IMR-90 (cell line): ENCODE data around the gene HRH1. TPM values are rescaled to one million over a fixed set of nuclear protein-coding genes. Genes with fewer than 3 reads are reported as not detected.

ENCODE experiments used
- ATAC-seq: fragments of 200-7000 bp; cut with Tn5 transposase; 2 replicates; pipeline ENCODE4 v1.9.1; 2020; ENCODE audit warnings: low read depth, mild to moderate bottlenecking, moderate library complexity
- BruUV-seq: library from RNA; stranded (reverse); fragments of 400-500 nt; replicated peaks from 2 replicates; lab custom pipeline; 2021; lab: Mats Ljungman, UMichigan
- CTCF ChIA-PET: fragments of 300-600 bp; formaldehyde crosslinking; extraction: SDS; loops from one replicate; lab custom pipeline; 2021; ENCODE audit warnings: antibody characterized with exemption; lab: Yijun Ruan, JAX
- POLR2A ChIA-PET: fragments of 300-600 bp; sonication (Branson Sonifier 250); formaldehyde crosslinking; loops from one replicate; lab custom pipeline; 2022; ENCODE audit warnings: antibody characterized with exemption; ENCODE audit not compliant: unreplicated experiment; lab: Charles Lee
- DNase-seq: peaks from one replicate; pipeline ENCODE4 v3.0.0; 2013
- H2AFZ ChIP-seq: replicated peaks from 2 replicates; pipeline ENCODE3; 2013; ENCODE audit warnings: low read length, mild to moderate bottlenecking; ENCODE audit not compliant: poor library complexity
- H2AK5ac ChIP-seq: 2 replicates; pipeline ENCODE4 v1.6.1; 2013; ENCODE audit warnings: low read depth, low read length, inconsistent platforms
- H2AK9ac ChIP-seq: replicated peaks from 2 replicates; pipeline ENCODE3; 2013; ENCODE audit warnings: mild to moderate bottlenecking, low read depth, low read length, moderate library complexity; ENCODE audit not compliant: poor library complexity
- H2BK120ac ChIP-seq: 2 replicates; pipeline ENCODE4 v1.6.1; 2013; ENCODE audit warnings: low read depth, low read length, inconsistent platforms
- H2BK15ac ChIP-seq: 3 replicates; pipeline ENCODE4 v1.6.1; 2013; ENCODE audit warnings: low read depth, low read length, inconsistent platforms
- H2BK20ac ChIP-seq: 2 replicates; pipeline ENCODE4 v1.6.1; 2013; ENCODE audit warnings: low read depth, mild to moderate bottlenecking, inconsistent platforms, low read length, moderate library complexity
- H2BK5ac ChIP-seq: 2 replicates; pipeline ENCODE4 v1.6.1; 2013; ENCODE audit warnings: mild to moderate bottlenecking, low read depth, low read length, inconsistent platforms; ENCODE audit not compliant: poor library complexity, severe bottlenecking
- H3K14ac ChIP-seq: replicated peaks from 2 replicates; pipeline ENCODE4 v1.6.1; 2013; ENCODE audit warnings: low read depth, low read length, inconsistent platforms
- H3K18ac ChIP-seq: 2 replicates; pipeline ENCODE4 v1.6.1; 2013; ENCODE audit warnings: low read depth, low read length, control low read depth
- H3K23ac ChIP-seq: 2 replicates; pipeline ENCODE4 v1.6.1; 2013; ENCODE audit warnings: low read depth, low read length, inconsistent platforms
- H3K27ac ChIP-seq: 2 replicates; pipeline ENCODE4 v1.5.1; 2013; ENCODE audit warnings: mild to moderate bottlenecking, control low read depth, low read length; ENCODE audit not compliant: insufficient read depth
- H3K27me3 ChIP-seq: 2 replicates; pipeline ENCODE4 v1.6.1; 2013; ENCODE audit warnings: low read length; ENCODE audit not compliant: control insufficient read depth, insufficient read depth
- H3K36me3 ChIP-seq: 2 replicates; pipeline ENCODE4 v1.6.1; 2013; ENCODE audit warnings: low read length, mixed read lengths; ENCODE audit not compliant: control insufficient read depth, insufficient read depth
- H3K4ac ChIP-seq: 2 replicates; pipeline ENCODE4 v1.6.1; 2013; ENCODE audit warnings: low read depth, low read length, inconsistent platforms
- H3K4me1 ChIP-seq: 2 replicates; pipeline ENCODE4 v1.6.1; 2013; ENCODE audit warnings: low read length, mixed read lengths; ENCODE audit not compliant: control insufficient read depth, insufficient read depth
- H3K4me2 ChIP-seq: 2 replicates; pipeline ENCODE4 v1.6.1; 2013; ENCODE audit warnings: low read depth, mild to moderate bottlenecking, control low read depth, low read length, moderate library complexity
- H3K4me3 ChIP-seq: 2 replicates; pipeline ENCODE4 v1.5.1; 2013; ENCODE audit warnings: low read depth, mild to moderate bottlenecking, control low read depth, low read length, moderate library complexity; ENCODE audit not compliant: insufficient read depth
- H3K56ac ChIP-seq: 2 replicates; pipeline ENCODE4 v1.6.1; 2013; ENCODE audit warnings: low read length, inconsistent platforms; ENCODE audit not compliant: insufficient read depth; ENCODE audit errors: extremely low read depth
- H3K79me1 ChIP-seq, 2 experiments: 2 replicates each; pipeline ENCODE4 v1.6.1; 2013; ENCODE audit warnings: low read length in 2 of 2, inconsistent platforms in 1 of 2, low read depth in 1 of 2
- H3K9ac ChIP-seq: 2 replicates; pipeline ENCODE4 v1.6.1; 2013; ENCODE audit warnings: low read depth, low read length, control low read depth
- H3K9me1 ChIP-seq: 2 replicates; pipeline ENCODE4 v1.6.1; 2013; ENCODE audit warnings: low read length, inconsistent platforms; ENCODE audit not compliant: insufficient read depth
- H3K9me3 ChIP-seq: 2 replicates; pipeline ENCODE4 v1.6.1; 2013; ENCODE audit warnings: low read length; ENCODE audit not compliant: control insufficient read depth, insufficient read depth
- H4K20me1 ChIP-seq: 2 replicates; pipeline ENCODE4 v1.6.1; 2013; ENCODE audit warnings: low read length, inconsistent platforms; ENCODE audit not compliant: insufficient read depth
- H4K5ac ChIP-seq: 2 replicates; pipeline ENCODE4 v1.6.1; 2013; ENCODE audit warnings: mild to moderate bottlenecking, low read depth, low read length, control low read depth
- H4K8ac ChIP-seq, 2 experiments: 2 replicates each; pipeline ENCODE4 v1.6.1; 2013; ENCODE audit warnings: low read depth in 2 of 2, low read length in 2 of 2, control low read depth in 1 of 2, inconsistent platforms in 1 of 2
- H4K91ac ChIP-seq: 2 replicates; pipeline ENCODE4 v1.6.1; 2013; ENCODE audit warnings: low read depth, low read length, inconsistent platforms; ENCODE audit not compliant: insufficient read depth
- BHLHE40 ChIP-seq: fragments of 150-350 bp; IDR thresholded peaks from 2 replicates; pipeline ENCODE4 v1.6.1; 2016; ENCODE audit warnings: mild to moderate bottlenecking, low read depth, low read length
- CEBPB ChIP-seq: IDR thresholded peaks from 2 replicates; pipeline ENCODE4 v1.6.1; 2012; ENCODE audit warnings: low read depth, low read length, improper control_type of control experiment
- CTCF ChIP-seq: conservative IDR thresholded peaks from 2 replicates; pipeline ENCODE4 v1.5.1; 2012; ENCODE audit warnings: mild to moderate bottlenecking, low read depth, low read length, improper control_type of control experiment
- ELK1 ChIP-seq: fragments of 150-350 bp; IDR thresholded peaks from 2 replicates; pipeline ENCODE4 v1.6.1; 2016; ENCODE audit warnings: low read depth, mild to moderate bottlenecking, low read length, moderate library complexity, borderline replicate concordance
- FOS ChIP-seq: fragments of 150-350 bp; IDR thresholded peaks from 2 replicates; pipeline ENCODE4 v1.6.1; 2016; ENCODE audit warnings: low read depth, low read length
- NFE2L2 ChIP-seq: fragments of 150-350 bp; IDR thresholded peaks from 2 replicates; pipeline ENCODE4 v1.6.1; 2016; ENCODE audit warnings: low read depth, mild to moderate bottlenecking, low read length
- RAD21 ChIP-seq: IDR thresholded peaks from 2 replicates; pipeline ENCODE4 v1.6.1; 2012; ENCODE audit warnings: low read length, improper control_type of control experiment
- RCOR1 ChIP-seq: IDR thresholded peaks from 2 replicates; pipeline ENCODE4 v1.6.1; 2012; ENCODE audit warnings: mild to moderate bottlenecking, low read length, improper control_type of control experiment; ENCODE audit not compliant: insufficient replicate concordance
- SMC3 ChIP-seq: fragments of 150-350 bp; IDR thresholded peaks from 2 replicates; pipeline ENCODE4 v1.6.1; 2016; ENCODE audit warnings: low read depth, mild to moderate bottlenecking, antibody characterized with exemption, low read length, moderate library complexity
- USF2 ChIP-seq: fragments of 150-350 bp; IDR thresholded peaks from 2 replicates; pipeline ENCODE4 v1.6.1; 2017; ENCODE audit warnings: mild to moderate bottlenecking, antibody characterized with exemption, low read length, low read depth
- WGBS, 2 experiments: methylation state at CpG; one replicate each; pipeline versions ENCODE4 v1.1.5 to v1.1.7; 2013; ENCODE audit warnings: missing lambda C conversion rate in 2 of 2; ENCODE audit not compliant: insufficient read length in 1 of 2; ENCODE audit errors: extremely low coverage in 2 of 2; 5-methylcytosine and 5-hydroxymethylcytosine counted together
- dilution Hi-C: fragments of 300-500 bp; cut with HindIII; formaldehyde crosslinking; loops from one replicate; pipeline ENCODE4 v1.14.3; 2018; ENCODE audit warnings: low sequenced_read_pairs; ENCODE audit not compliant: unreplicated experiment
- in situ Hi-C: fragments of 300-500 bp; cut with MboI; formaldehyde crosslinking; loops from 3 replicates; pipeline ENCODE4 v1.14.3; 2019; ENCODE audit warnings: low sequenced_read_pairs, inconsistent platforms, mixed read lengths
- intact Hi-C: fragments of 100-400 bp; cut with micrococcal nuclease; formaldehyde crosslinking; loops from 2 replicates; pipeline ENCODE4 v1.10.0; 2022
- polyA plus RNA-seq, 3 experiments: library from polyadenylated mRNA; depleted of rRNA; stranded (reverse); fragments of >200 nt; gene quantifications; 2 replicates each; pipeline ENCODE4 v1.2.3, GENCODE V29; 2012; ENCODE audit warnings: low replicate concordance in 1 of 3
- total RNA-seq: library from RNA; depleted of rRNA; stranded (reverse); fragments of >200 nt; gene quantifications from 2 replicates; pipeline ENCODE4 v1.2.3, GENCODE V29; 2012

Gene HRH1
- total and polyA plus RNA-seq, 2 of the 4 experiments (the other 2 are of a cell fraction), result 7.6 to 16.1 TPM

GRCh38 chr3:11159421-11159904 is 5.2 kb downstream of the HRH1 start:
- Histone ChIP-seq H3K27ac (peak overlapping the region; percentile 91), H3K56ac (peak overlapping the region; percentile 82), H4K20me1 (0 out of 2 replicates have a peak, but pooled peaks cover 8% of the 10 kb centered on the region), H4K8ac (peak overlapping the region; percentile 35 to 82; a peak in 3 of 4 replicates), H4K91ac (peak overlapping the region; percentile 83), H2BK120ac (peak overlapping the region; percentile 90), H3K18ac (peak overlapping the region; percentile 36), H4K5ac (peak overlapping the region; percentile 61), H3K14ac (peak overlapping the region; percentile 68), H2AFZ (peak overlapping the region; percentile 53), H3K27me3 (no peaks in the 10 kb centered on the region), H3K9me3 (no peaks in the 10 kb centered on the region), H3K4me1 (peaks cover 22% of the 10 kb centered on the region), H2BK15ac (peak overlapping the region; percentile 55; the same call in 2 of the 3 replicates), H3K9ac (peak overlapping the region; percentile 22; the same call in 1 of the 2 replicates), H3K36me3 (peaks cover 6% of the 10 kb centered on the region; the same call in 1 of the 2 replicates), H3K23ac (peak overlapping the region; percentile 80), H2BK5ac (peak overlapping the region; percentile 81), H2BK20ac (peak overlapping the region; percentile 85), H3K79me1 (peaks cover 48 to 81% of the 10 kb centered on the region in 2 experiments), H3K4me3 (no peak overlapping the region), H2AK9ac (peak overlapping the region; percentile 47), H3K4me2 (peak overlapping the region; percentile 9), H2AK5ac (peak overlapping the region; percentile 76), H3K9me1 (peaks cover 28% of the 10 kb centered on the region), H3K4ac (peak overlapping the region; percentile 94)
- in situ Hi-C loops, result loop anchor here (25.0 kb wide), 1 partner anchor 178 kb away; no protein-coding TSS in a partner anchor
- DNase-seq, result peak; percentile 98
- 0% methylated on average over 2 of the region's 5 CpGs; no CpG with 5 or more reads in 1 of the 2 experiments for WGBS, 2 experiments
- intact Hi-C loops, result loop anchor here (2.0 kb wide), 1 partner anchor 493 kb away; no protein-coding TSS in a partner anchor
- POLR2A ChIA-PET, result no interaction called here
- TF ChIP-seq RAD21, result peak; percentile 3; the same call in 1 of the 2 replicates
- no peak for TF ChIP-seq NFE2L2
- peak; percentile 17; the same call in 1 of the 2 replicates for TF ChIP-seq CTCF
- TF ChIP-seq USF2, result peak; percentile 76
- TF ChIP-seq SMC3, result peak; percentile 24; the same call in 1 of the 2 replicates
- TF ChIP-seq BHLHE40, result 0 out of 2 replicates have a peak, but pooled peaks have one; percentile 2
- no peak for TF ChIP-seq RCOR1
- peak; percentile 48; the same call in 1 of the 2 replicates for TF ChIP-seq FOS
- no peak for TF ChIP-seq ELK1
- peak; percentile 99 for TF ChIP-seq CEBPB
- peak; percentile 53 for ATAC-seq
- no TSS peak for BruUV-seq
- dilution Hi-C loops, result no loop called here
- CTCF ChIA-PET, result interaction anchor here (0.7 to 1.2 kb wide), 3 partner anchors 10 to 44 kb away, joined by 3 to 7 read pairs (median 3); no protein-coding TSS in a partner anchor
